Measurements from ENCODE around the gene FLT3LG. TPM values are rescaled to one million over a fixed set of nuclear protein-coding genes. Genes with fewer than 3 reads are reported as not detected.

The FLT3LG gene
- total and polyA plus RNA-seq, 9 of the 15 experiments (the other 6 are each of a cell fraction or from before 2014, with no cell fraction given) = 0.31 to 6.4 (median 1.1) TPM

GRCh38 chr19:49473868-49474541, at the start of gene FLT3LG (continued):
- TF ChIP-seq, protein P1, sequence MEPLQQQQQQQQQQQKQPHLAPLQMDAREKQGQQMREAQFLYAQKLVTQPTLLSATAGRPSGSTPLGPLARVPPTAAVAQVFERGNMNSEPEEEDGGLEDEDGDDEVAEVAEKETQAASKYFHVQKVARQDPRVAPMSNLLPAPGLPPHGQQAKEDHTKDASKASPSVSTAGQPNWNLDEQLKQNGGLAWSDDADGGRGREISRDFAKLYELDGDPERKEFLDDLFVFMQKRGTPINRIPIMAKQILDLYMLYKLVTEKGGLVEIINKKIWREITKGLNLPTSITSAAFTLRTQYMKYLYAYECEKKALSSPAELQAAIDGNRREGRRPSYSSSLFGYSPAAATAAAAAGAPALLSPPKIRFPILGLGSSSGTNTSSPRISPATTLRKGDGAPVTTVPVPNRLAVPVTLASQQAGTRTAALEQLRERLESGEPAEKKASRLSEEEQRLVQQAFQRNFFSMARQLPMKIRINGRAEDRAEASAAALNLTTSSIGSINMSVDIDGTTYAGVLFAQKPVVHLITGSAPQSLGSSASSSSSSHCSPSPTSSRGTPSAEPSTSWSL (CRISPR knock-in tag; IDR thresholded peaks at IDR 0.05; ENCODE audit: borderline replicate concordance) = no peak
- TF ChIP-seq RBM39 (optimal IDR thresholded peaks at IDR 0.05; ENCODE audit: low read depth, low read length) (no peak), ZNF717 (CRISPR knock-in tag; IDR thresholded peaks at IDR 0.05) (no peak), HDAC3 (IDR thresholded peaks at IDR 0.05; ENCODE audit: borderline replicate concordance, partially characterized antibody) (no peak), CREB5 (CRISPR knock-in tag; IDR thresholded peaks at IDR 0.05) (no peak), TBP (optimal IDR thresholded peaks at IDR 0.05; ENCODE audit: low read depth, low read length) (no peak), HDAC6 (IDR thresholded peaks at IDR 0.05; ENCODE audit: low read depth, low read length) (no peak), TAF9B (IDR thresholded peaks at IDR 0.05; ENCODE audit: partially characterized antibody) (peak; percentile 40), ATF1 (CRISPR knock-in tag; IDR thresholded peaks at IDR 0.05) (no peak), ATF1 (tag; IDR thresholded peaks at IDR 0.05) (peak; percentile 53), ZBTB49 (CRISPR knock-in tag; IDR thresholded peaks at IDR 0.05; ENCODE audit: borderline replicate concordance) (no peak), ZNF217 (CRISPR knock-in tag; IDR thresholded peaks at IDR 0.05) (no peak), ARNT (IDR thresholded peaks at IDR 0.05) (no peak), ZNF512 (tag; IDR thresholded peaks at IDR 0.05) (no peak), NELFE (IDR thresholded peaks at IDR 0.05; ENCODE audit: insufficient read depth, insufficient read length) (no peak), ZNF436 (CRISPR knock-in tag; IDR thresholded peaks at IDR 0.05) (no peak), MAFF (IDR thresholded peaks at IDR 0.05; ENCODE audit: low read length) (no peak)
- TF ChIP-seq, protein P2, sequence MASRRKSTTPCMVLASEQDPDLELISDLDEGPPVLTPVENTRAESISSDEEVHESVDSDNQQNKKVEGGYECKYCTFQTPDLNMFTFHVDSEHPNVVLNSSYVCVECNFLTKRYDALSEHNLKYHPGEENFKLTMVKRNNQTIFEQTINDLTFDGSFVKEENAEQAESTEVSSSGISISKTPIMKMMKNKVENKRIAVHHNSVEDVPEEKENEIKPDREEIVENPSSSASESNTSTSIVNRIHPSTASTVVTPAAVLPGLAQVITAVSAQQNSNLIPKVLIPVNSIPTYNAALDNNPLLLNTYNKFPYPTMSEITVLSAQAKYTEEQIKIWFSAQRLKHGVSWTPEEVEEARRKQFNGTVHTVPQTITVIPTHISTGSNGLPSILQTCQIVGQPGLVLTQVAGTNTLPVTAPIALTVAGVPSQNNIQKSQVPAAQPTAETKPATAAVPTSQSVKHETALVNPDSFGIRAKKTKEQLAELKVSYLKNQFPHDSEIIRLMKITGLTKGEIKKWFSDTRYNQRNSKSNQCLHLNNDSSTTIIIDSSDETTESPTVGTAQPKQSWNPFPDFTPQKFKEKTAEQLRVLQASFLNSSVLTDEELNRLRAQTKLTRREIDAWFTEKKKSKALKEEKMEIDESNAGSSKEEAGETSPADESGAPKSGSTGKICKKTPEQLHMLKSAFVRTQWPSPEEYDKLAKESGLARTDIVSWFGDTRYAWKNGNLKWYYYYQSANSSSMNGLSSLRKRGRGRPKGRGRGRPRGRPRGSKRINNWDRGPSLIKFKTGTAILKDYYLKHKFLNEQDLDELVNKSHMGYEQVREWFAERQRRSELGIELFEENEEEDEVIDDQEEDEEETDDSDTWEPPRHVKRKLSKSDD (conservative IDR thresholded peaks at IDR 0.05; ENCODE audit: low read length) = no peak
